Measurements from ENCODE around the gene CD300E.

CD300E gene

DNA sequence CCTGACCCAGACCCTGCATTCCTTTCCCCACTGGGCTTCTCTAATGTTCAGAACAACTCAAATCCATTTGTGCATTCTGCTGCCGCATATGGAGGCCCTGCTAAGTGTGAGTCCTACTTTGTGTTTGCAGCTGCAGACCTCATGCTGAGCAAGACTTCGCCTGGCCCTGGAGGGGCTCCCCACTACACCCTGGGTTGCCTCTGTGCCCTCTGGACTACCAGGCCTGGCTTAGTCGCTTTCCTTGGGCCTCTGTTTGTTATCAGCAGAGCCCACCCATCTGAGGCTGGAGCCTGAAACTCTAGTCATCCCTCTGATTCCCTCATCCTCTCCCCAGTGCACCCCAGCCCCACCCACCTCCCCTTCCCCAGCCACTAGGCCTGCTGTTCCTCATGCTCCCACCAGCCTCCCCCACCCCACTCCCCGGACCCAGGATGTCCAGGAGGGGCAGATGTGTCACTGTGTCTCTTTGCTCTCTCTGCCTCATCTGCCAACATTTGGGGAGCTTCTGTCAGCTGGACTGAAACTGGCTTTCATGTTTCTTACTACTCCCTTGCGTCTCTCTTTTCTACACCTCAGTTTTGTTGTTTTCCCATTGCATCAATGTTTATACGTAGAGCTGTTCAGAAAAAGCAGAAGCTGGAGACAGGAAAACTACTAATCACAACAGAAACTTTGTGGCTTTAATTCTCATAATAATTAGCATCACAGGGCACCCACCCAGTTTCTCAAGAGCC, 17.9 kb upstream of the CD300E start:
- TF ChIP-seq, protein P1, sequence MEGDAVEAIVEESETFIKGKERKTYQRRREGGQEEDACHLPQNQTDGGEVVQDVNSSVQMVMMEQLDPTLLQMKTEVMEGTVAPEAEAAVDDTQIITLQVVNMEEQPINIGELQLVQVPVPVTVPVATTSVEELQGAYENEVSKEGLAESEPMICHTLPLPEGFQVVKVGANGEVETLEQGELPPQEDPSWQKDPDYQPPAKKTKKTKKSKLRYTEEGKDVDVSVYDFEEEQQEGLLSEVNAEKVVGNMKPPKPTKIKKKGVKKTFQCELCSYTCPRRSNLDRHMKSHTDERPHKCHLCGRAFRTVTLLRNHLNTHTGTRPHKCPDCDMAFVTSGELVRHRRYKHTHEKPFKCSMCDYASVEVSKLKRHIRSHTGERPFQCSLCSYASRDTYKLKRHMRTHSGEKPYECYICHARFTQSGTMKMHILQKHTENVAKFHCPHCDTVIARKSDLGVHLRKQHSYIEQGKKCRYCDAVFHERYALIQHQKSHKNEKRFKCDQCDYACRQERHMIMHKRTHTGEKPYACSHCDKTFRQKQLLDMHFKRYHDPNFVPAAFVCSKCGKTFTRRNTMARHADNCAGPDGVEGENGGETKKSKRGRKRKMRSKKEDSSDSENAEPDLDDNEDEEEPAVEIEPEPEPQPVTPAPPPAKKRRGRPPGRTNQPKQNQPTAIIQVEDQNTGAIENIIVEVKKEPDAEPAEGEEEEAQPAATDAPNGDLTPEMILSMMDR (IDR thresholded peaks at IDR 0.05; ENCODE audit: low read depth, low read length, poor library complexity, severe bottlenecking), result no peak
- TF ChIP-seq EZH2phosphoT487 (IDR thresholded peaks at IDR 0.05; ENCODE audit: borderline replicate concordance, low read length), result no peak
- H3K27me3 ChIP-seq (ENCODE audit: control insufficient read depth, low read length), result peaks cover 28% of the 10 kb centered on the region
- H3K9me2 ChIP-seq (replicated peaks; ENCODE audit: control insufficient read depth, low read length), result no peaks in the 10 kb centered on the region
- no peak overlapping the region for H3K4me3 ChIP-seq (ENCODE audit: low read length)
- H3F3A ChIP-seq (ENCODE audit: control insufficient read depth, insufficient read depth), result no peaks in the 10 kb centered on the region
- H4K20me1 ChIP-seq (ENCODE audit: control insufficient read depth, insufficient read depth, low read depth, low read length), result no peaks in the 10 kb centered on the region
- H3K36me3 ChIP-seq (ENCODE audit: control insufficient read depth, low read length), result no peaks in the 10 kb centered on the region
- no peak overlapping the region for H3K27ac ChIP-seq (ENCODE audit: low read depth, low read length)
- H3K4me2 ChIP-seq (ENCODE audit: low read length), result no peak overlapping the region
- H3K79me2 ChIP-seq (ENCODE audit: control insufficient read depth, low read length), result no peaks in the 10 kb centered on the region
- H3K9me3 ChIP-seq (ENCODE audit: control insufficient read depth, insufficient read depth, low read length), result no peaks in the 10 kb centered on the region
- peaks cover 3% of the 10 kb centered on the region; the same call in 1 of the 2 replicates for H3K4me1 ChIP-seq (ENCODE audit: control insufficient read depth, low read length)

GRCh38 chr17:74639704-74640151, 16.2 kb upstream of the CD300E start:
- Histone ChIP-seq H3K36me3 (ENCODE audit: control insufficient read depth, low read length) (no peaks in the 10 kb centered on the region), H3K4me3 (ENCODE audit: low read length) (no peak overlapping the region), H3K27me3 (ENCODE audit: control insufficient read depth, low read length) (peaks cover 28% of the 10 kb centered on the region), H3K4me2 (ENCODE audit: low read length) (no peak overlapping the region), H4K20me1 (ENCODE audit: control insufficient read depth, insufficient read depth, low read depth, low read length) (no peaks in the 10 kb centered on the region), H3K27ac (ENCODE audit: low read depth, low read length) (no peak overlapping the region), H3K9me2 (replicated peaks; ENCODE audit: control insufficient read depth, low read length) (no peaks in the 10 kb centered on the region), H3F3A (ENCODE audit: control insufficient read depth, insufficient read depth) (no peaks in the 10 kb centered on the region), H3K4me1 (ENCODE audit: control insufficient read depth, low read length) (peaks cover 3% of the 10 kb centered on the region; the same call in 1 of the 2 replicates), H3K79me2 (ENCODE audit: control insufficient read depth, low read length) (no peaks in the 10 kb centered on the region), H3K9me3 (ENCODE audit: control insufficient read depth, insufficient read depth, low read length) (no peaks in the 10 kb centered on the region)
- TF ChIP-seq, protein P1 (IDR thresholded peaks at IDR 0.05; ENCODE audit: low read depth, low read length, poor library complexity, severe bottlenecking), result no peak
- no peak for TF ChIP-seq EZH2phosphoT487 (IDR thresholded peaks at IDR 0.05; ENCODE audit: borderline replicate concordance, low read length)

DNA sequence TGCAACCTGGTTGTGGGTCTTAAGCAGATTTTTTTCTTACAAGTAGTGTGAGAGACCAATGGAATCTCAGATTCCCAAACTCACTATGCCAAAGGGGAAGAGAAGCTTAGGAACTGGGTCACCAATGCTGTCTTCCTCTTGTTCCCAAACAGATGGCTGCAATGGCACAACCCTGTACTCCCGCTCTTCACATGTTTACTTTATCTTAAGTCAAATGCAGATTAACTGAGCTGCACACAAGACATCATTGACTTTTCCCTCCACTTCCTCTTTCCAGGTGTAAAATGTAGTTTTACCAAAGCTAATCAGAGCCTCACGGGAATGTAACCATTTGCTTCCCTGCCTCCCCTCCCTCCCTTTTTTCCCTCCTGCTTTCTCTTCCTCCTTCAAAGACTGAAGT, 14.4 kb upstream of the CD300E start:
- Histone ChIP-seq H3K4me1 (ENCODE audit: control insufficient read depth, low read length) (peaks cover 3% of the 10 kb centered on the region; the same call in 1 of the 2 replicates), H3K9me3 (ENCODE audit: control insufficient read depth, insufficient read depth, low read length) (no peaks in the 10 kb centered on the region)
- no peak for TF ChIP-seq EZH2phosphoT487 (IDR thresholded peaks at IDR 0.05; ENCODE audit: borderline replicate concordance, low read length)
- TF ChIP-seq, protein P1 (IDR thresholded peaks at IDR 0.05; ENCODE audit: low read depth, low read length, poor library complexity, severe bottlenecking), result no peak

More for the DNA sequence above, 14.4 kb upstream of the CD300E start:
- Histone ChIP-seq H3K27me3 (ENCODE audit: control insufficient read depth, low read length) (peaks cover 24% of the 10 kb centered on the region), H3K27ac (ENCODE audit: low read depth, low read length) (no peak overlapping the region), H3K4me2 (ENCODE audit: low read length) (no peak overlapping the region), H3K9me2 (replicated peaks; ENCODE audit: control insufficient read depth, low read length) (no peaks in the 10 kb centered on the region), H3F3A (ENCODE audit: control insufficient read depth, insufficient read depth) (no peaks in the 10 kb centered on the region), H3K4me3 (ENCODE audit: low read length) (no peak overlapping the region), H4K20me1 (ENCODE audit: control insufficient read depth, insufficient read depth, low read depth, low read length) (no peaks in the 10 kb centered on the region), H3K79me2 (ENCODE audit: control insufficient read depth, low read length) (no peaks in the 10 kb centered on the region), H3K36me3 (ENCODE audit: control insufficient read depth, low read length) (no peaks in the 10 kb centered on the region)
